Activated CD4-positive, alpha-beta T cell treated with anti-CD3 and anti-CD28 coated beads, Interleukin-2, amount 50 U/mL, for 16 hours (primary cell): ENCODE data around the gene VPS4A.

Experiments
- DNase-seq: peaks from one replicate; pipeline ENCODE4 v3.0.0-alpha.2; 2020

The VPS4A gene

GRCh38 chr16:69368866-69369265 lies 57.7 kb downstream of the VPS4A start:
- no peak for DNase-seq

DNA sequence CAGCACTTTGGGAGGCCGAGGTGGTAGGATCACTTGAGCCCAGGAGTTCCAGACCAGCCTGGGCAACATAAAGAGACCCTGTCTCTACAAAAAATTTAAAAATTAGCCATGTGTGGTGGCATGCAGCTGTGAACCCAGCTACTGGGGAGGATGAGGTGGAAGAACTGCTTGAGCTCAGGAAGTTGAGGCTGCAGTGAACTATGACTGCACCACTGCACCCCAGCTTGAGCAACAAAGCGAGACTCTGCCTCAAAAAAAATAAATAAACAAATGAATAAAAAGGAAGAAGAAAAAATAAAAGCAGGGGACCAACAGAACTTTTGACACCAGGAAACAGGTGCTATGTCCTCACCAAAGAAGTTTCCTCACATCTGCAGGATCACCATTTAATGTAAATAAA lies 60.4 kb downstream of the VPS4A start:
- DNase-seq: no peak

DNA sequence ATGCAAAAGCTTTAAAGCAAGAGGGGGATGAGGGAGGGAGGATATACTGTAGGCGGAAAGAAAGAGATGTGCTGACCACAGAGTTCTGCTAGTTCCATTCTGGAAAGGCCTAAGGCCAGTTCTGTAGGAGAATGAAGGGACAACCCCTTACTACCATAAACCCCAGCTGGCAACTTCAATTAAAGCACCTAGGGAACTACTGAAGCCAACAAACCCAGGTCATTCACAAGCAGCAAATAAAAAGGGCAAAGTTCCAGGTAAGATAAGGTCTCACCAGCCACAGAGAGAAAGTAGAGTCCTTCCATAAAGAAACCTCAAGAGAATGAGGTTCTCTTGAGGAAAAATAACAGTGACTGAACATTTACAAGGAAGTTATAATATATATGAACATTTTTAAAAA lies 61.9 kb downstream of the VPS4A start:
- no peak for DNase-seq
